Stimulated activated CD4-positive, alpha-beta T cell treated with anti-CD3 and anti-CD28 coated beads, Interleukin-1b, Interleukin-23, amount 100 ng/mL, for 48 hours (primary cell): ENCODE measurements around the gene AIDA.
"Not testable (repeated sequence)": the region's sequence is repeated elsewhere in the genome, so short reads cannot be mapped to it uniquely, and the experiment has no call there.

Source experiments
- DNase-seq: peaks from one replicate; pipeline ENCODE4 v3.0.0-alpha.2; 2020

AIDA gene

DNA sequence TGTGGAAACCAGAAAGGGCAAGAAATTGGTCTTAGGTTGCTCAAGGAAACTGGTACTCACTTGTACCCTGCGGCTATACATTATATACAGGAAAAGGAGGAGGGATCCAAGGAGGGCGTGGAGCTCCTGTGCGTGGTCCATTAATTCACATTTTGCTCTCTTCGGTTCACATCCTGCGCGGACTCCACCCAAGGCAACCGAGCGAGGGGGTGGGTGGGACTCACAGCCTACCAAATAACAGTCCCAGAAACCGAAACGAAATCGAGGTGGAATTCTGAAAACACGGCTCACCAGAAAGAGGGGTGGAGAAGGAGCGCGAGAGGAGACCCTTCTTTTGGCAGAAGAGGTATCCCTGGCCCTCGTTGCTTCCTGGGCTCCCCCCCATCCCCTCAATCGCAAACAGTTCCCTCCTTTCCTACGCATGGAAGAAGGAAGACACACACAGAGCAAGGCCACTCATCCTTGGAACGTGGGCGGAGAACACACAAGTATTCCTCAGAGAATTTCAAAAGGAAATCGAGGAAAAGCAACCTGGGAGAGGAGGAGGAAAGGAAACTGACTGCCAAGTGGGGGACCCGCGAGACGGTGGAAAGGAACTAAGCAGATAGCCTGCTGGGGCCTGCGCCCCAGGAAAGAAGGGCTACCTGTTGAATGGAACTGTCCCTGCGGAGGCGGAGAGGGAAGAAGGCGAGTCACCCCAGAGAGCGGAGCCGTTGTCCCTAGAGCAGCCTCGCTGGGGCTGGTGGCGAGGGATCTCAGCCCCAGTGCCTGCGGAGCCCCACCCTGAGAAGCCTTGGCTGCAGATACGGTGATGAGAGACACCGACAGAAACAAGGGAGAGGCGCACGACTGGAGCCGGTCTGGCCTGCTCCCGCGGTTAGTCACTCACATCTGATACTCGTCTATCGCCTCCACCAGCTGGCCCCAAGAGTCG, 705 bp downstream of the AIDA start:
- DNase-seq, result peak; percentile 54

DNA sequence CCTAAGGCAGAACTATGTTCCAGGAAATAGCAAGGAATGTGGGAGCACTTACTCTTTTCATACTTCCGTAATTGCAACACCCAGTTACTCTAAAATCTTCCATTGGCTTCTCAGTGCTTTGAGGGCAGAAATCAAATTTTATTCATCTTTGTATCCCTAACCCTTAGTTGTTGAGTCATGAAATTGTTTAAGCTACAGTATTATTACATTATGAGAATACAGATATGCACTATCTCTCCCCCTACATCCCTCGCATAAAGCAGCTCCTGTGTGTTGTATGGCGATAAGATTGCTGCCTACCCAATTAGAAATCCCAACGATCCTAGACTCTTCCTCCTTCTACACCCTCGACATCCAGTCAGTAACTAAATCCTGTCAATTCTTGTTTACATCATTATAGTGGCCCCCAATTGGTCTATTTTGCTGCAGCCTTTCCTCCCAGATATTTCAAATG, 2.6 kb downstream of the AIDA start:
- DNase-seq, result no peak

DNA sequence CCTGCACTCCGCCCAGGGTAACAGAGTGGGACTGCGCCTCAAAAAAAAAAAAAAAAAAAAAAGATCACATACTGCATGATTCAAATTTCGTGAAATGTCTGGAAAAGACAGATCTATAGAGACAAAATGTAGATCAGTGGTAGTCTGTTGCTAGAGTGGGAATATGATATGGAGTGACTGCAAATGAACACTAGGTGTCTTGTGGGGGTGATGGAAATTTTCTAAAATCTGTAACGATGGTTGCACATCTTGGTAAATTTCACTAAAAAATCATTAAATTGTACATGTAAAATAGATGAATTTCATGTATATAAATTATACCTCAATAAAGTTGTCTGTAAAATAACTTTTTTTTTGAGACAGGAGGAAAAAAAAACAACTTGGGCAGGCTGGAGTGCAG, 5.5 kb downstream of the AIDA start:
- no peak for DNase-seq

DNA sequence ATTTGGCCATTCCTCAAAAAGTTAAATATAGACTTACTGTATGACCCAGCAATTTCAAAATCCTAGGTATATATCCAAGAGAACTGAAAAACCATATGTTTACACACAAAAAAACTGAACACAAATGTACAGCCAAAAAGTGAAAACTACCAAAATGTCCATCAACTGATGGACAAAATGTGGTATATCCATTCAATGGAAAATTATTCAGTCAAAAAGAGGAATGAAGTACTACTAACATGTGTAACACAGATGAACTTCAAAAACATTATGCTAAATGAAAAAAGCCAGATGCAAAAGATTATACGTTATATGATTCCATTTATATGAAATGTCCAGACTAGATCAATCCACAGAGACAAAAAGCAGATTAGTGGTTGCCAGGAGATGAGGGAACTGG, 8.0 kb downstream of the AIDA start:
- DNase-seq, result no peak

DNA sequence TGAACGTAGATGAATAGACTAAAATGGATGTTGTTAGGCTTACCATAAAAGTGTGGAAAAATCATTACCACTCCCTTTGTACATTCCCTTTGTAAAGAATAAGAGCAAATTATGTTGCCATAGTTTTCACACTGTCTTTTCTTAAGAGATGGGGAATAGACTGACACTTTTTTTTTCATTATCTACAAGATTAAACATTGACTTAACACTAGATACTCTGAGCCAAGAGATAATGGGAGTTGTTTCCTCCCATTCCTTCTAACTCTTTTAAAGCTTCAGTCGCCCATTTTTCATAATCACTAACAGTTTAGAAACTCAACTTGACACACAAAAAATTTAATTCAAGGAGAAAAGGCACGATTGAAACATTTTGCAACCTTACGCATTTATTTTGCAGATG, 10.1 kb downstream of the AIDA start:
- no peak for DNase-seq

DNA sequence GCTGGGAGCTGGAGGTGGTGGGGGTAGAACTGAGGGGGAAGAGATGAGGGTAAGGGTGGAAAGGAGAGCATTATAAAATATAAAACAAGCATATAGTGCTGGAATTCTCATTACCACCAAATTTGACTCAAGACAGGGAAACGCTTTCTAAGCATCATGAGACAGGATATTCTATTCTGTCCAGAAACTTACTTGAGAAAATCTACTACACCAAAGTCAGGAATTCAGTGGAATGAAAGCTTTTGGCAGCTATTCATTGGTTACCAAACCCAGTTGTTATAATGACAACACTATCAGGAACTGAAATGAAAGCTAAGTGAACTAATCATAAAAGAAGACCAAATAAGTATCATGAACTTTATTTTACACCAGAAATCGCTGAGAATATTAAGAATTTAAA, 14.5 kb downstream of the AIDA start:
- DNase-seq, result no peak

DNA sequence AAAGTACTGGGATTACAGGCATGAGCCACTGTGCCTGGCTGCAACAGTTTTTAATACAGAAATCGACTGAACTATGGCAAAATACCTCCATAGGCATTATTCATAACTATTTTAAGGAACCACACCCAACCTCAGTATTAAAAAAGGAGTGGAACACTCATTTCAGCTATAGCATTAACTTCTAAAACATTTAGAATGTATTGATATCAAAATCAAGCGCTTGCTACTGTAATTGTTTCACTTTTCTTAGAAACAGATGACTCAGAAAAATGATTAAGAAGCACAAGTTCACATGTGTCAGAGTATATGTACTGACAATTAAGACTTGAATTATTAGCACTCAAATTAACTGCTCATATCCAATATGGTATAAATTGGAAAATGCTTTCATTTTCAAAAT, 15.1 kb downstream of the AIDA start:
- no peak for DNase-seq

DNA sequence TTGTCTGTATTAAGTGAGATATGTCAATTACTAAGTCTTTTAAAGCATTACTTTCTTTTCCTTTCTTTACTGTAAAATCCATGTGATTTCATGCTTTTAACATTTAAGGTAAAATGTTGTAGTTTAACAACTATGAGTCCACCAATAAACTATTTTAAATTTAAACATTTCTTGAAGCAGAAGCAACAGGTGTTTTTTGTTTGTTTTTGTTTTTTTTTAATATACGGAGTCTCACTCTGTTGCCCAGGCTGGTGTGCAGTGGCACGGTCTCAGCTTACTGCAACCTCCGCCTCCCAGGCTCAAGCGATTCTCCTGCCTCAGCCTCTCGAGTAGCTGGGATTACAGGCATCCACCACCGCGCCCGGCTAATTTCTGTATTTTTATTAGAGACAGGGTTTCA, 15.6 kb downstream of the AIDA start:
- no peak for DNase-seq

DNA sequence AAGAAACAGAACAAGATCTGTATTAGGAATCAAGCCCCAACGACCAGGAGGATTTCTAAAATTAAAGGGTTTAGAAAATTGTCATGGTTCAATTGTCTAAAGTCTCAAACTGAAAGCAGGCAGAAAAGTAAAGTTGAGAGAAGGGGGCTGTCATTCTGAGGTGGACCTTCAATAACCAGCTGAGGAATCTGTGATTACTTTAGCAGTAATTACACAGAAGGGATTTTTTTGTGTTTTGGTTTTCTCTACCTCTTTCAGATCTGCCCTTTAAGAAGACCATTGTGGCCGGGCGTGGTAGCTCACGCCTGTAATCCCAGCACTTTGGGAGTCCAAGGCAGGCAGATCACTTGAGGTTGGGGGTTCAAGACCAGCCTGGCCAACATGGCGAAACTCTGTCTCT, 17.4 kb downstream of the AIDA start:
- no peak for DNase-seq

DNA sequence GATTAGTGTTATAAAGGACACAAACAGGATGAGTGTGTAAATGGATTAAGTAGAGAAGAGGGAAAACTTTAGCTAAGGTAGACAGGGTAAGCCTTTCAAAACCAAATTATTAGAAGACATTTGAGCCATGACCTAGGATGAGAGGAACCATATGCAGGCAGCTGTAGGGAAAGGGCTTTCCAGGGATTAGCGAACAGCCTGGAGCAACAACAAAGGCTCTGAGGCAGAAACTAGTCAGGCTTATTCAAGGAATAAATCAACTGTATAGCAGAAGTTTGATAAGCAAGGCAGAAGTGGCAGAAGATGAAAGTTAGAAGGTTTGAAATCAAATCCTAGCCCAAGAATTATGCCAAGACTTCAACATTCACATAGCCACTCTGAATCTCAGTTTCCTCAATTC, 21.3 kb downstream of the AIDA start:
- no peak for DNase-seq

DNA sequence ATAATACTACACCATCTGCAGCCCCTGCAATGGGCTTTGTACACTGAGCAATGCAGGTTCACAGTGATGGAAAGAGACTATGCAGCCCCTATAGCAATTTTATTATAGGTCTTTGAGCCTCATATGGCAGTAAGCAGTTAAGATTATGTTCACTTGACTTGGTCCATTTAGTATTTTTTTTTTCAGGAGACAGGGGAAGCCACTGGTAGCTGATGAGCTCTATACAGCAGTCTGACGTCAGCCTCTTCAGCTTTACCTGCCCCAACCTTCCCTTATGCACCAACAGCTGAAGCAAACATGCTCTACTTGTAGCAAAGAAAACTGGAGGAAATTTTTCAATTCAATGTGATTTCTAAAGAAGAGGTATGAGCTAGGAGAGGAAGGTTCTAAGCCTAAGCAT, 32.2 kb downstream of the AIDA start:
- DNase-seq, result no peak

DNA sequence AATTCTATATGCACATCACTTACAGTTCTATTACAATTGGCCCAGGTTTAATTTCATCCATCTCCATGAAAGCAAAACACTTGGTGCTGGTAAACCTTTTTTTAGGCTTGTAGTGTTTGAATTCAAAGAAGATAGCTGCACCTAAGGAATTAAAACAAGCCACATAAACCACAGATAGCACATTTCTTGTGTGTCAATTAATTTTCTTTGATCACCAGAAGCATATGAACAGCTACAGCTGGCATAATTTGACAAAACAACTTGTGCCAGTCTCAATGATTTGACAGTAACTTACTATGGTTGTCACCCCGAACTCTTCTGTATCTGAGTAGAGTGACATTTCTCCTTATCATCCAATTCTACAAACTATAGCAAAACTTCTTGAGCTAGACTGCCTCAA, 42.2 kb downstream of the AIDA start:
- no peak for DNase-seq

DNA sequence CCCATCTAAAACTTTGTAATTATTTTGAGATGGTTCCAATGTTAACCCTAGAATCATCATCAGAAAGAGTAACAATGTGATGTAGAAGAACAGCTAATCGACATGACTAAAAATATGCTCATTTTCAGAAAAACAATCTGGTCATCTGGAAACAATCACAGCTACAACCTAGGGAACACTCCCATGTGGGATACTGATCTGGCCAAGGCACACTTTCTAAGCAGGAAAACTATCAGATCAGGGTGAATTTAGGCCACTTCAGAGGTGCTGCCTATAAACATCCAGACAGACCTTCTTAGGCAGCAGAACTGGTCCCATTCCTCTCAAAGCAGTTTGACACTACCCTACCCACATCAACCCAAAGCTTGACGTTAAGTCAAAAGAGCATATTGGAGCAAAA, 43.2 kb downstream of the AIDA start:
- DNase-seq, result not testable (repeated sequence)

DNA sequence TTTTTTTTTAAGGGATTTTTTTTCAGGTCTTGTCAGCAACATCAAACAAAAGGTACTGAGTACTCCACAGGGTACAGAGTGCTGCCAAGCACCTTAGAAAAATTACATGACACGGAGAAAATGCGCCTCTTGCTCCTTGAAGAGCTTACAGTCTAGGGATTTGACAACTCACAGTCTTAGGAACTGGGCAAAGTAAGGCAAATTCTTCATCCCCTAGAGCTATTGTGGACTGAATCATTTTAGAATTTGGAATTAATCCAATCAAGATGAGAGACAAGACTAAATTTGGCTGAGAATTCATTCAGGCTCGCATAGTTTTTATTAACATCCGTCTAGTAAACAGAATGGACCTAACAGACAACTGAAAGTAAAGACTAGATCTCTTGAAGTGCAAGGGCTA, 44.1 kb downstream of the AIDA start:
- DNase-seq, result not testable (repeated sequence)

DNA sequence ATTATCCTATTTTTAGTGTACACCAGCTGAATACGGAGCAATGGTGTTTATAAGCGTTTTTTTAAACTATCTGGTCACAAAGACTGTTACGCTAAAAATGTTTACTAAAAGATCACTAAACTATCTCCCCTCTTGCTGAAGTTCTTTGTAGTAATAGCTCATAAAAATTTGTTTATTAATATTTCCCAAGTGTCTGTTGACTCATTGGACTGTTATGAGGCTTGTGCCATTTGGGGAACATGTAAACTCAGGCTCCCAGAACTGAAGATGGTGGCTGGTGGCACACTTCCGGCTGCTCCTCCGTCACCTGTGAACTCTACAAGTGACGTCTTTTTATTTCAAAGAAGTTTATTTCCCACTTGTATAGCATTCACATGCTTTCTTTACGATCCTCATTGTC, 46.3 kb downstream of the AIDA start:
- no peak for DNase-seq

DNA sequence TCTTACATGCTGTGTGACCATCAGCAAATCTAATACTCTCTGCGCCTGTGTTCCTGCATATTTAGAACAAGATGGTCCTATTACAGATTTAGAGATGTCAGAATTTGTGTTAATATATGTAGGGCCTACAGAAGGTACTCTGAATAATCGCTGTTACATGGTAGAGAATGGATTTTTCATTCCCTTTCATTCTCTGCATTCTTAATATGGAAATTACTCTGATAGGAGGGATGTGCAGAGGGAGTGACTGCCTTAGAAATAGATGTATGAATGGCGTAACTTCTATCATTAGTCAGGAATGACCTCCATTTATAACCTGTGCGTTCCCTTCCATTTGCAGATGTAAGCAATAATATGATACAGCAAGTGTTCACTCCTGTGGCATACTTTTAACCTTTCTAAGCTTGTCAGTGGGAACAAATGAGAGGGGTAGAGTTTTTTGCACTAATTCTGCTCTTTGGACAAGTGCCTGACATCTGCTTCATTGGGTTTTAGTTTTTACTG, 48.8 kb downstream of the AIDA start:
- no peak for DNase-seq

DNA sequence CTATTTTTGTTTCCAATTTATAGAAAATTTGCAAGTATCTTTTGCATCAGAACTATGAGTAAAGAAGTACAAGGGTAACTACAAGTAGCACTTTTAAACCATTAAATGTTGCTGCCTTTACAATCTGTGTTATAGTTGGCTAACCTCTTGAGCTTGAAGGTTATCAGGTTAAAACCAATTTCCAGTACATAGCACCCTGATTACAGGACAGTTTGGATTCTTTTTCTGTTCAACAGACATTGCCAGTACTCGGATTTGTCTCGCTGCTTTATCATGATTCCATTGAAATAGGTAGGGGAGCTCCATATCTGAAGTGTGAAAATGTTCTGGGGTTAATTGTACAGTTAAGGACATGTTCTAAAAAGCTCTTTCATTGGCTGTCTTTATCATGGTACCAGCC, 54.4 kb downstream of the AIDA start:
- DNase-seq, result no peak

DNA sequence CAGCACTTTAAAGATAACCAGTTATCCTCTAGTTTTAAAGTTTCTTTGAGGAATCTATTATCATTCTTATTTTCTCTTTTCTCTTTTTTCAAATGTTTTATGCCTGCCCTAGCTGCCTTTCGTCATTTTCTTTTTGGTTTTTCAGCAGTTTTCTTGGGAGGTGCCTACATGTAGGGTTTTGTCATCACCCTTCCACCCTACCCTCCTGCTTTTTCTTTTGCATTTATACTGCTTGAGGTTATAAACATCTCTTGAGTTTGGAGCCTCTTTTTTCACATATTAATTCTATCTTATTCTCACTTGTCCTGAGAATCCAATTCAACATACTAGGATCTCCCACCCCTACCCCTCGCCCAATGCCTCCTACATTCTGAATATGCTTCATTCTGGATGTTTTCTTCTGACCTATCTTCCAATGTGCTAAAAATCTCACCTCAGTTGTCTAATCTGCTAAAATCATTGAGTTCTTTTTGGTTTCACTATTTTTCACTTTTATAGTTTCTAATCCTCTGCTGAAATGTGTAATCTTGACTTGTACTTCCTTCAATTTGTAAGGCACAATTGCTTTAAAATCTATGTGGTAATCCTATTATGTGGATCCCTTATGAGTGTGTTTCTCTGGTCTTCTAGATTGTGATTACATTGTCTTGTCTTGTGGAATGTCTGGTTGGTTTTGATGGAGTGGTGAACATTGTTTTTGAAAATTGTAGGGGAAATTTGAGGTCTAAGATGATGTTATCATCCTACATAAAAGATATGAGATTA, 55.7 kb downstream of the AIDA start:
- DNase-seq, result no peak

DNA sequence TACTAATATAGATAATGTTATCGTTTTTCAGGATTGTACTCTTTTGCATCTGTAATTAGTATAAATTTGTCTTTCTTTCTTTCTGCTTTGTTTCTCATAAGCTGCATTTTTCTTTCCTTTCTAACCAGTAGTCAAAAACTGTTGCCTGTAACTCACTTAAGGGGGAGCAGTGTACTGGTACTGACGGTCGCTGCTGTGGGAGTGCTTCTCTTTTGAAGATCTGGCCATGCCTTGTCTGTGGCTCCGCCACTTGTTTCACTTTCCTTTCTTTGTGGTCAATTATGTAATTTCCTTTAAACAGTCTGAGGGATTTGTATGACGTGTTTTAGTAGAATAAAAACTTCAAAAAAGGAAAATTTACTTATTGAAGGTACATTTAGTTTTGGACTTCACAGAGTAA, 57.4 kb downstream of the AIDA start:
- DNase-seq, result peak; percentile 69

DNA sequence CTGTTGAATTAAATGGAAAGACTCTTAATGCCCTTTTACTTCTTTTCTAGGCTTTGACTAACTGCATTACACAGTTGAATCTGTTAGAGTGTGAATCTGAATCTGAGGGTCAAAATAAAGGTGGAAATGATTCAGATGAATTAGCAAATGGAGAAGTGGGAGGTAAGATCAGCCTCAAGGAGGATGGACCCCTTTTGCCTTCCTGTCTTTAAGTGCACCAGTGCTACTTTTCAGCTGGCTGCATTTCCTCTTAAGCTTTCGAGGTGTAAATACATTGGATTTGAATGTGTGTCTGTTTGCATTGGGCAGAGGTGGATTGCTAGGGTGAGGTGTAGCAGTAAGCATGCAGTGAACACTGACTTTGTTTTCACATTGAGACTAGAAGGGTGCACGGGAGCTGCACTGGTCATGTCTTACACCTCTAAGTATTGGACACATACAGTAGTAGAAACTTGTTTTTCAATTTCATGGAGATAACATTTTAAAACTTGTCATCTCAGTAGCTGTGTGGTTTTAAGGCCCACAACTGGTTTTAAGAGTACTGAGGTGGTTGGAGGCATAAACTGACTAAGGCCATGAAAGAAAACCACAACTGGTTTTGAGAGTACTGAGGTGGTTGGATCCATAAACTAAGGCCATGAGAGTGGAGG, 59.0 kb downstream of the AIDA start:
- peak; percentile 8 for DNase-seq

DNA sequence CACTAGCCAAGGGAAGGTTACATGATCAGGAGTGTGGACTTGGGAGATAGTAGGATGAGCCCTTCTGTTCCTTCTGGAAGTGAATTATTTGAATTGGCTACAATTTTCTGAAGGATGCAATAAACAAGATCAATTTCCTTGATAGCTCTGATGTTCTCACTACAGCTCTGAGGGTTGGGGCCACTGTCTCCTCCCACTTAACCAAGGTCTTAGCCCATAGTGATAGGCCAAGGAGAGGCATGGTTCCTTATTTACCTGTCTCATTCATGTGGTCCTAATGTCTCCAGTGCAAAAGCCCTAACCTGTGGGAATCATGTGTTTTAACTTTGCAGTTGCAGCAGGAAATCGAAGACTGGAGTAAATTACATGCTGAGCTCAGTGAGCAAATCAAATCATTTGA, 59.6 kb downstream of the AIDA start:
- no peak for DNase-seq

DNA sequence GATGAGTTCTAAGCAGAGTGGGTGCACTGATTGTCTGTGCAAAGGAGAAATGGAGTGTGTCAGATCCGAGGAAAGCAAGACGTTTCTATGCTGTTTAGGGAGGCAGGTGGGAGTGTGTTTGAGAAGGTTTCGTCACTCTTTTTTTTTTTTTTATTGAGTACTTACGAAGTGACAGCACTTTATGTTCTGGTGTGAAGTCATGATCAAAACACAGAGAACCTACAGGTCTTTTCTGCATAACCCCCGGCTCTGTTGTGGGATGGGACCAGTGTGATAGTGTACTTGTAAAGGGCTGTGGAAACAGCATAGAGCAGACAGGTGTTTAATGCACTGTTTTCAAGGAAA, 67.7 kb downstream of the AIDA start:
- no peak for DNase-seq

DNA sequence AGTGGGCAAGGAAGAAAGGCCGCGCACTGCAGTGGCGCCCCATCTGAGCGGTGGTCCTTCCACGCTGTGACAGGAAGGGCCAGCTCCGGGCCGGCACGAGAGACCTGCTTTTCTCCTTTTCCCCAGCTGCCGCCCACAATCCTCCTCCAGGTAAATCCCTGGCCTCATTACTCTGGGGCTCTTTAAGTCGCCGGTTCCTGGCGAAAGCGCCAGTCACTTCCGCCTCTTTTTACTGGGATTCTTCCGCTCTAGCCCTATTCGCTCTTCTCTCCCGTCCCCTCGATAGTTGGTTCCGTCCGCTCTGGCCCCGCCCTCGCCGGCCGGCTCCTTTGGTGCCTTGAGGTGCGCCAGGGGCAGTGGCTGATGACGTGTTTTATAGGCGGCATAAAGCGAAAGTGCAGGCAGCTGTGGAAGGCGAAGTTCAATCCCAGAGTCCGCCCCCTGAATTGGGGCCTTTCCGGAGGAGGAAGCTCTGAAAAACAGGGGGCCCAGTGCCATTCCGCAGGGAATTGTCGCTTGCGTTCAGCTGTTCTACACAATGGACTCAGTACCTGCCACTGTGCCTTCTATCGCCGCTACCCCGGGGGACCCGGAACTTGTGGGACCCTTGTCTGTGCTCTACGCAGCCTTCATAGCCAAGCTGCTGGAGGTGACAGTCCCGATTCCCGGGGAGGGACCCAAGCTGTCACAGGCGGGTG, 68.2 kb downstream of the AIDA start:
- DNase-seq, result peak; percentile 97
